MM.1S (cell line): ENCODE results near the gene TRIAP1.
"Not testable (repeated sequence)": the region's sequence is repeated elsewhere in the genome, so short reads cannot be mapped to it uniquely, and the experiment has no call there.

ENCODE experiments used
- DNase-seq: peaks from one replicate; pipeline ENCODE4 v3.0.0-alpha.2; 2015
- H2AFZ ChIP-seq: fragments of 300-600 bp; sonication (generic); 2 replicates; pipeline ENCODE4 v1.6.0; 2016; ENCODE audit warnings: antibody characterized with exemption, low read length
- H3F3A ChIP-seq: fragments of 300-600 bp; sonication (generic); 2 replicates; pipeline ENCODE4 v1.6.1; 2016; ENCODE audit warnings: mild to moderate bottlenecking, antibody characterized with exemption, low read length, moderate library complexity, mixed read lengths; ENCODE audit not compliant: insufficient read depth
- H3K27ac ChIP-seq: fragments of 300-600 bp; sonication (generic); 2 replicates; pipeline ENCODE4 v1.5.1; 2016; ENCODE audit warnings: mild to moderate bottlenecking, low read length
- H3K27me3 ChIP-seq: fragments of 300-600 bp; sonication (generic); replicated peaks from 2 replicates; pipeline ENCODE4 v1.6.0; 2016; ENCODE audit warnings: low read length; ENCODE audit not compliant: insufficient read depth
- H3K36me3 ChIP-seq: fragments of 300-600 bp; sonication (generic); replicated peaks from 2 replicates; pipeline ENCODE4 v1.6.1; 2016; ENCODE audit warnings: mild to moderate bottlenecking, low read length, mixed read lengths; ENCODE audit not compliant: insufficient read depth
- H3K4me1 ChIP-seq: fragments of 300-600 bp; sonication (generic); 2 replicates; pipeline ENCODE4 v1.6.1; 2016; ENCODE audit warnings: low read length, mixed read lengths
- H3K4me2 ChIP-seq: fragments of 300-600 bp; sonication (generic); 2 replicates; pipeline ENCODE4 v1.6.0; 2016; ENCODE audit warnings: low read depth, low read length
- H3K4me3 ChIP-seq: fragments of 300-600 bp; sonication (generic); 2 replicates; pipeline ENCODE4 v1.5.1; 2016; ENCODE audit warnings: low read length, mixed read lengths
- H3K79me2 ChIP-seq: fragments of 300-600 bp; sonication (generic); 2 replicates; pipeline ENCODE4 v1.6.1; 2016; ENCODE audit warnings: mixed run types, low read length, mixed read lengths
- H3K9ac ChIP-seq: fragments of 300-600 bp; sonication (generic); 2 replicates; pipeline ENCODE4 v1.6.1; 2016; ENCODE audit warnings: low read length, mixed read lengths
- H3K9me2 ChIP-seq: fragments of 300-600 bp; sonication (generic); replicated peaks from 2 replicates; pipeline ENCODE4 v1.6.1; 2016; ENCODE audit warnings: mild to moderate bottlenecking, low read length, mixed read lengths; ENCODE audit not compliant: insufficient read depth
- H3K9me3 ChIP-seq: fragments of 300-600 bp; sonication (generic); replicated peaks from 2 replicates; pipeline ENCODE4 v1.6.1; 2016; ENCODE audit warnings: mild to moderate bottlenecking, low read length, mixed read lengths; ENCODE audit not compliant: insufficient read depth
- H4K20me1 ChIP-seq: fragments of 300-600 bp; sonication (generic); 2 replicates; pipeline ENCODE4 v1.6.1; 2016; ENCODE audit warnings: mild to moderate bottlenecking, low read length, moderate library complexity, mixed read lengths; ENCODE audit not compliant: insufficient read depth
- EZH2 ChIP-seq: fragments of 300-600 bp; sonication (generic); optimal IDR thresholded peaks from 2 replicates; pipeline ENCODE3; 2017; ENCODE audit warnings: low read depth, mild to moderate bottlenecking, antibody characterized with exemption, low read length, mixed read lengths
- EZH2phosphoT487 ChIP-seq: fragments of 300-600 bp; sonication (generic); IDR thresholded peaks from 2 replicates; pipeline ENCODE4 v1.6.1; 2018; ENCODE audit warnings: antibody characterized with exemption, low read length
- TF ChIP-seq, protein P1 (sequence below): fragments of 300-600 bp; sonication (generic); IDR thresholded peaks from 2 replicates; pipeline ENCODE4 v1.5.1; 2016; ENCODE audit warnings: antibody characterized with exemption, low read length, mixed read lengths

The TRIAP1 gene

GRCh38 chr12:120453060-120453750 lies 7.0 kb upstream of the TRIAP1 start:
- Histone ChIP-seq H3K36me3 (no peaks in the 10 kb centered on the region), H3K4me1 (no peaks in the 10 kb centered on the region), H3F3A (peaks cover 3% of the 10 kb centered on the region; the same call in 1 of the 2 replicates), H3K4me3 (no peak overlapping the region), H3K9me3 (no peaks in the 10 kb centered on the region), H3K9me2 (no peaks in the 10 kb centered on the region), H3K27ac (no peak overlapping the region), H4K20me1 (no peaks in the 10 kb centered on the region), H3K27me3 (no peaks in the 10 kb centered on the region), H2AFZ (no peak overlapping the region), H3K9ac (no peak overlapping the region), H3K79me2 (peaks cover 22% of the 10 kb centered on the region), H3K4me2 (no peak overlapping the region)
- no peak for DNase-seq
- TF ChIP-seq EZH2 (no peak), EZH2phosphoT487 (no peak)
- TF ChIP-seq, protein P1, sequence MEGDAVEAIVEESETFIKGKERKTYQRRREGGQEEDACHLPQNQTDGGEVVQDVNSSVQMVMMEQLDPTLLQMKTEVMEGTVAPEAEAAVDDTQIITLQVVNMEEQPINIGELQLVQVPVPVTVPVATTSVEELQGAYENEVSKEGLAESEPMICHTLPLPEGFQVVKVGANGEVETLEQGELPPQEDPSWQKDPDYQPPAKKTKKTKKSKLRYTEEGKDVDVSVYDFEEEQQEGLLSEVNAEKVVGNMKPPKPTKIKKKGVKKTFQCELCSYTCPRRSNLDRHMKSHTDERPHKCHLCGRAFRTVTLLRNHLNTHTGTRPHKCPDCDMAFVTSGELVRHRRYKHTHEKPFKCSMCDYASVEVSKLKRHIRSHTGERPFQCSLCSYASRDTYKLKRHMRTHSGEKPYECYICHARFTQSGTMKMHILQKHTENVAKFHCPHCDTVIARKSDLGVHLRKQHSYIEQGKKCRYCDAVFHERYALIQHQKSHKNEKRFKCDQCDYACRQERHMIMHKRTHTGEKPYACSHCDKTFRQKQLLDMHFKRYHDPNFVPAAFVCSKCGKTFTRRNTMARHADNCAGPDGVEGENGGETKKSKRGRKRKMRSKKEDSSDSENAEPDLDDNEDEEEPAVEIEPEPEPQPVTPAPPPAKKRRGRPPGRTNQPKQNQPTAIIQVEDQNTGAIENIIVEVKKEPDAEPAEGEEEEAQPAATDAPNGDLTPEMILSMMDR = no peak

DNA sequence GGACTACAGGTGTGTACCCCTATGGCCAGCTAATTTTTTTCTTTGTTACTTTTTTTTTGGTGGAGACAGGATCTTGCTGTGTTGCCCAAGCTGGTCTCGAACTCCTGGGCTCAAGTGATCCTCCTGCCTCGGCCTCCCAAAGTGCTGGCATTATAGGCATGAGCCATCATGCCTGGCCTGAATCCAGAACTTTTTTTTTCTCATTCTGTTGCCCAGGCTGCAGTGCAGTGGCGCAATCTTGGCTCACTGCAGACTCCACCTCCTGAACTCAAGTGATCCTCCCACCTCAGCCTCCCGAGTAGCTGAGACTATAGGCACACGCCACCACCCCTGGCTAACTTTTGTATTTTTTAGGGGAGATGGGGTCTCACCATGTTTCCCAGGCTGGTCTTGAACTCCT lies 6.3 kb upstream of the TRIAP1 start:
- not testable (repeated sequence) for H2AFZ ChIP-seq, H3K4me3 ChIP-seq, H4K20me1 ChIP-seq, H3K9ac ChIP-seq, H3K9me3 ChIP-seq, H3K27ac ChIP-seq, H3K4me1 ChIP-seq, H3K36me3 ChIP-seq, DNase-seq, H3F3A ChIP-seq, H3K27me3 ChIP-seq, H3K4me2 ChIP-seq, H3K9me2 ChIP-seq
- peaks cover 27% of the 10 kb centered on the region for H3K79me2 ChIP-seq

GRCh38 chr12:120447992-120448391 lies 1.8 kb upstream of the TRIAP1 start:
- DNase-seq = no peak
- no peak overlapping the region for H3K9ac ChIP-seq
- peaks cover 63% of the 10 kb centered on the region for H3K79me2 ChIP-seq
- H4K20me1 ChIP-seq = no peaks in the 10 kb centered on the region
- no peaks in the 10 kb centered on the region for H3K4me1 ChIP-seq
- no peak overlapping the region for H3K4me3 ChIP-seq
- H3K27me3 ChIP-seq = no peaks in the 10 kb centered on the region
- no peaks in the 10 kb centered on the region for H3K9me3 ChIP-seq
- no peaks in the 10 kb centered on the region; the same call in 1 of the 2 replicates for H3F3A ChIP-seq
- TF ChIP-seq EZH2 (no peak), EZH2phosphoT487 (no peak)
- TF ChIP-seq, protein P1 = no peak
- no peak overlapping the region for H3K27ac ChIP-seq
- H3K36me3 ChIP-seq = no peaks in the 10 kb centered on the region
- no peaks in the 10 kb centered on the region for H3K9me2 ChIP-seq
- H3K4me2 ChIP-seq = no peak overlapping the region
- no peak overlapping the region for H2AFZ ChIP-seq

- H3K4me3 ChIP-seq = peak overlapping the region; percentile 90
- peak overlapping the region; percentile 80 for H3K9ac ChIP-seq
- H3K27me3 ChIP-seq, H3K9me2 ChIP-seq, H3K36me3 ChIP-seq, H3F3A ChIP-seq, H3K4me1 ChIP-seq, DNase-seq, H4K20me1 ChIP-seq, H3K9me3 ChIP-seq: not testable (repeated sequence)
- H2AFZ ChIP-seq = peak overlapping the region; percentile 72
- peaks cover 67% of the 10 kb centered on the region for H3K79me2 ChIP-seq
- peak overlapping the region; percentile 47; the same call in 1 of the 2 replicates for H3K4me2 ChIP-seq
- peak overlapping the region; percentile 83; the same call in 1 of the 2 replicates for H3K27ac ChIP-seq
These were observed 627 bp upstream of the TRIAP1 start for GRCh38 chr12:120446844-120447178.
